Keratinocyte (primary cell): ENCODE data around the gene PIGH. TPM values are rescaled to one million over a fixed set of nuclear protein-coding genes. Genes with fewer than 3 reads are reported as not detected.

Source experiments
- DNase-seq: peaks from one replicate; pipeline ENCODE4 v3.0.0-alpha.2; 2011; ENCODE audit warnings: low read depth, missing footprints, low spot score
- FAIRE-seq: peaks from 2 replicates; lab custom pipeline; 2011; peaks lifted over from hg19 to GRCh38; lab: Jason Lieb, UNC
- H2AFZ ChIP-seq: 2 replicates; pipeline ENCODE4 v1.6.0; 2012; ENCODE audit warnings: low read length, control low read depth, inconsistent platforms; ENCODE audit not compliant: control insufficient read depth
- H3K27ac ChIP-seq: 2 replicates; pipeline ENCODE4 v1.5.1; 2011; ENCODE audit warnings: low read length; ENCODE audit not compliant: control insufficient read depth, insufficient read depth
- H3K27me3 ChIP-seq: 3 replicates; pipeline ENCODE4 v1.6.0; 2011; ENCODE audit warnings: low read length; ENCODE audit not compliant: control insufficient read depth, insufficient read depth; ENCODE audit errors: extremely low read depth
- H3K36me3 ChIP-seq, 2 experiments: 2 replicates in 1 of 2; 3 replicates in 1 of 2; pipeline ENCODE4 v1.5.1; 2011; ENCODE audit warnings: low read length in 2 of 2, mild to moderate bottlenecking in 1 of 2; ENCODE audit not compliant: control insufficient read depth in 2 of 2, insufficient read depth in 2 of 2; ENCODE audit errors: extremely low read depth in 1 of 2
- H3K4me1 ChIP-seq: 3 replicates; pipeline ENCODE4 v1.5.1; 2011; ENCODE audit warnings: low read length; ENCODE audit not compliant: control insufficient read depth, insufficient read depth; ENCODE audit errors: extremely low read depth
- H3K4me2 ChIP-seq: 3 replicates; pipeline ENCODE4 v1.6.0; 2011; ENCODE audit warnings: low read depth, low read length; ENCODE audit not compliant: control insufficient read depth, insufficient read depth; ENCODE audit errors: extremely low read depth
- H3K4me3 ChIP-seq, 3 experiments: fragments of 200-600 bp in 1 of 3; sonication (generic) in 1 of 3; 2 replicates in 2 of 3; 3 replicates in 1 of 3; pipeline ENCODE4 v1.5.1; 2011 to 2016; ENCODE audit warnings: low read length in 3 of 3, mild to moderate bottlenecking in 3 of 3, control low read depth in 2 of 3, inconsistent platforms in 1 of 3, low read depth in 1 of 3, mixed read lengths in 1 of 3, mixed run types in 1 of 3, moderate library complexity in 1 of 3; ENCODE audit not compliant: control insufficient read depth in 2 of 3, insufficient read depth in 2 of 3; ENCODE audit errors: extremely low read depth in 1 of 3
- H3K79me2 ChIP-seq: 2 replicates; pipeline ENCODE4 v1.6.0; 2012; ENCODE audit warnings: low read length; ENCODE audit not compliant: control insufficient read depth, insufficient read depth
- H3K9ac ChIP-seq: 3 replicates; pipeline ENCODE4 v1.6.0; 2011; ENCODE audit warnings: low read length; ENCODE audit not compliant: control insufficient read depth, insufficient read depth; ENCODE audit errors: extremely low read depth
- H3K9me1 ChIP-seq: 3 replicates; pipeline ENCODE4 v1.6.0; 2011; ENCODE audit warnings: low read length; ENCODE audit not compliant: control insufficient read depth, insufficient read depth; ENCODE audit errors: extremely low read depth
- H3K9me3 ChIP-seq: 2 replicates; pipeline ENCODE4 v1.5.1; 2012; ENCODE audit warnings: low read depth, low read length; ENCODE audit not compliant: control insufficient read depth
- H4K20me1 ChIP-seq: 3 replicates; pipeline ENCODE4 v1.6.0; 2011; ENCODE audit warnings: low read length; ENCODE audit not compliant: control insufficient read depth, insufficient read depth; ENCODE audit errors: extremely low read depth
- EZH2 ChIP-seq: IDR thresholded peaks from one replicate; pipeline ENCODE4 v1.6.1; 2012; ENCODE audit warnings: inconsistent platforms, mild to moderate bottlenecking, low read length, moderate library complexity
- dilution Hi-C: fragments of 300-500 bp; cut with MboI; formaldehyde crosslinking; loops from one replicate; pipeline ENCODE4 v1.7.0; 2020; ENCODE audit warnings: low sequenced_read_pairs; ENCODE audit not compliant: extremely low pct_ligation_motif_present
- polyA plus RNA-seq, 5 experiments: library from polyadenylated mRNA; depleted of rRNA in 3 of 5; stranded (reverse) in 3 of 5; stranded (forward) in 1 of 5; unstranded in 1 of 5; fragments of >200 nt; gene quantifications; 1 replicate in 1 of 5; 2 replicates in 3 of 5; 3 replicates in 1 of 5; pipeline versions ENCODE4 v1.2.1 to v1.2.3, GENCODE V29; 2011 to 2012; ENCODE audit warnings: missing spikeins in 2 of 5, low read depth in 1 of 5, low replicate concordance in 1 of 5
- TF ChIP-seq, protein P1 (sequence below), 3 experiments: IDR thresholded peaks in 1 of 3; conservative IDR thresholded peaks in 1 of 3; optimal IDR thresholded peaks in 1 of 3; 2 replicates in 2 of 3; 3 replicates in 1 of 3; pipeline versions ENCODE3 to v1.5.1; 2011; ENCODE audit warnings: low read length in 3 of 3, mild to moderate bottlenecking in 3 of 3, moderate library complexity in 2 of 3, control low read depth in 1 of 3, inconsistent platforms in 1 of 3; ENCODE audit not compliant: insufficient read depth in 2 of 3; ENCODE audit errors: extremely low read depth in 1 of 3

The PIGH gene
- polyA plus RNA-seq, 1 donor (not counting 4 experiments of a cell fraction or from before 2014, with no cell fraction given) = 29.9 TPM

DNA sequence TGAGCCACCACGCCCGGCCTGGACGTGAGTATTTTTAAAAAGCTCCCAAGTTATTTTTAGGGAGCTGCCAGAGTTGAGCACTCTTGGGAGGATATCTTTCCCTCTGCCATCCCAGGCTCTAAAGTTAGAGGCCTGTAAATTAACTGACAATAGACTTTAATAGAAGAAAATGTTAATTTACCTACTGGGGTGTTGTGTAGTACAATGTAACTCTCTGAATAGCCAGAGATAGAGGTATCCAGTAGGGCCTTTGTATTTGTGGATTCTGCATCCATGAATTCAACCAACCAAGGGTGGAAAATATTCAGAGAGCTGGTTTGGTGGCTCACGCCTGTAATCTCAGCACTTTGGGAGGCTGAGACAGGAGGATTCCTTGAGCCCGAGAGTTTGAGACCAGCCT is 7.6 kb upstream of the PIGH start:
- no peak overlapping the region for H3K4me2 ChIP-seq
- FAIRE-seq (no peak), DNase-seq (no peak)
- no peak overlapping the region for H3K9ac ChIP-seq
- H3K36me3 ChIP-seq = no peaks in the 10 kb centered on the region
- peaks cover 2% of the 10 kb centered on the region for H3K4me1 ChIP-seq
- no peaks in the 10 kb centered on the region for H3K9me3 ChIP-seq
- no peak overlapping the region for H2AFZ ChIP-seq
- no peak overlapping the region for H3K27ac ChIP-seq
- no peaks in the 10 kb centered on the region for H4K20me1 ChIP-seq
- no peaks in the 10 kb centered on the region for H3K79me2 ChIP-seq
- no peaks in the 10 kb centered on the region for H3K27me3 ChIP-seq
- dilution Hi-C loops = no loop called here
- no peak for TF ChIP-seq EZH2
- TF ChIP-seq, protein P1, sequence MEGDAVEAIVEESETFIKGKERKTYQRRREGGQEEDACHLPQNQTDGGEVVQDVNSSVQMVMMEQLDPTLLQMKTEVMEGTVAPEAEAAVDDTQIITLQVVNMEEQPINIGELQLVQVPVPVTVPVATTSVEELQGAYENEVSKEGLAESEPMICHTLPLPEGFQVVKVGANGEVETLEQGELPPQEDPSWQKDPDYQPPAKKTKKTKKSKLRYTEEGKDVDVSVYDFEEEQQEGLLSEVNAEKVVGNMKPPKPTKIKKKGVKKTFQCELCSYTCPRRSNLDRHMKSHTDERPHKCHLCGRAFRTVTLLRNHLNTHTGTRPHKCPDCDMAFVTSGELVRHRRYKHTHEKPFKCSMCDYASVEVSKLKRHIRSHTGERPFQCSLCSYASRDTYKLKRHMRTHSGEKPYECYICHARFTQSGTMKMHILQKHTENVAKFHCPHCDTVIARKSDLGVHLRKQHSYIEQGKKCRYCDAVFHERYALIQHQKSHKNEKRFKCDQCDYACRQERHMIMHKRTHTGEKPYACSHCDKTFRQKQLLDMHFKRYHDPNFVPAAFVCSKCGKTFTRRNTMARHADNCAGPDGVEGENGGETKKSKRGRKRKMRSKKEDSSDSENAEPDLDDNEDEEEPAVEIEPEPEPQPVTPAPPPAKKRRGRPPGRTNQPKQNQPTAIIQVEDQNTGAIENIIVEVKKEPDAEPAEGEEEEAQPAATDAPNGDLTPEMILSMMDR (optimal IDR thresholded peaks at IDR 0.05 in 1 of 3, IDR thresholded peaks at IDR 0.05 in 1 of 3, conservative IDR thresholded peaks at IDR 0.05 in 1 of 3; ENCODE audit: extremely low read depth in 1 of 3, insufficient read depth in 2 of 3, low read length in 3 of 3) = no peak
- H3K4me3 ChIP-seq = no peak overlapping the region
- no peaks in the 10 kb centered on the region for H3K9me1 ChIP-seq

- Histone ChIP-seq H3K9me1 (no peaks in the 10 kb centered on the region), H3K79me2 (peaks cover 12% of the 10 kb centered on the region), H3K4me3 (no peak overlapping the region), H2AFZ (no peak overlapping the region), H3K4me2 (no peak overlapping the region), H3K27ac (no peak overlapping the region), H3K9ac (no peak overlapping the region), H3K36me3 (no peaks in the 10 kb centered on the region), H4K20me1 (no peaks in the 10 kb centered on the region), H3K4me1 (peaks cover 13% of the 10 kb centered on the region), H3K27me3 (no peaks in the 10 kb centered on the region), H3K9me3 (no peaks in the 10 kb centered on the region)
- TF ChIP-seq EZH2 = no peak
- TF ChIP-seq, protein P1 (optimal IDR thresholded peaks at IDR 0.05 in 1 of 3, IDR thresholded peaks at IDR 0.05 in 1 of 3, conservative IDR thresholded peaks at IDR 0.05 in 1 of 3; ENCODE audit: extremely low read depth in 1 of 3, insufficient read depth in 2 of 3, low read length in 3 of 3) = no peak
- dilution Hi-C loops = no loop called here
- no peak for FAIRE-seq
- DNase-seq = no peak
Observed at GRCh38 chr14:67602995-67603545, 3.0 kb upstream of the PIGH start.
